NOMO-1 treated with dmso at 0.1 percent for 144 hours (cell line): ENCODE data around the gene TMUB1.

Experiments used
- DNase-seq: peaks from one replicate; lab custom pipeline; 2025; ENCODE audit not compliant: unreplicated experiment; lab: John Stamatoyannopoulos, UW

TMUB1 gene

GRCh38 chr7:151035026-151035717 lies 48.1 kb downstream of the TMUB1 start:
- DNase-seq = no peak

DNA sequence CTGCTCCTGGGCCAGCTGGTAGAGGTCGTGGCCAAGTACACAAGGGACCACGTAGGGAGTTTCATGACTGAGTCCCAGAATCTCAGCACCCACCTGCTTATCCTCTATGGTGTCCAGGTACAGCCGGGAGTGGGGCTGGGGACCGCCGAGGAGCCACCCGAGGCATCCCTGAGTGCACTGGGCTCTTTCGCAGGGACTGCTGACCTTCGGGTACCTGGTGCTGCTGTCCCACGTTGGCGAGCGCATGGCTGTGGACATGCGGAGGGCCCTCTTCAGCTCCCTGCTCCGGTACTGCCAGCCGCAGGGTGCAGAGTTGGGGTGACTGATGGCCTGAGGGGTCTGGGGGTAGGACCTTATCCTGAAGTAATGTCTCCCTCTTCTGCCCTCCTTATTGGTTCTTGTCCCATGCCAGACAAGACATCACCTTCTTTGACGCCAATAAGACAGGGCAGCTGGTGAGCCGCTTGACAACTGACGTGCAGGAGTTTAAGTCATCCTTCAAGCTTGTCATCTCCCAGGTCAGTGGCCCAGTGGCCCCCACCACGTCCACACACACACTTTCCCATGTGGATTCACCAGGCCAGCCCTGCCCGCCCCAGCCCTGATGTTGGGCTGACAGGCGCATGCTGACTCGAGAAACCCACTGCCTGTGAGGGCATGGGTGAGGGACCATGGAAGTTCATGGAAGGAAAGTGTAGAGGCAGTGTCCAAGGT lies 48.8 kb downstream of the TMUB1 start:
- no peak for DNase-seq

DNA sequence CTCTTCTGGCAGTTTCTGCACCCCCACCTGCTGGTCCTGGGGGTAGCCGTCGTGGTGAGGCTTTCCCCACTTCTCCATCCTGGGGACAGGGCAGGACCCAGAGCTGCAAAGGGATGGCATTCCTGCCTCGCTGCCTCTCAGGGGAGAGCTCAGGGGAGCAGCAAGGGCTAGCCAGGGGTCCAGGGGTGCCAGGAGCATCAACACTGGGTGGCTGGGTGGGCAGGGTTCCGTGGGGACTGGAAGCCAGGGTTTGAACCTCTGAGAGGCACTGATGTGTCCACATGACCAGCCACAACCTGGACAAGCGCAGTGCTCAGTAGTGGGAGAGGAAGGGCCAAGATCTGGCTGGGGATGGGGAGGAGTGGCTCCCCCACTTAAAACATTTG lies 49.4 kb downstream of the TMUB1 start:
- DNase-seq = no peak

DNA sequence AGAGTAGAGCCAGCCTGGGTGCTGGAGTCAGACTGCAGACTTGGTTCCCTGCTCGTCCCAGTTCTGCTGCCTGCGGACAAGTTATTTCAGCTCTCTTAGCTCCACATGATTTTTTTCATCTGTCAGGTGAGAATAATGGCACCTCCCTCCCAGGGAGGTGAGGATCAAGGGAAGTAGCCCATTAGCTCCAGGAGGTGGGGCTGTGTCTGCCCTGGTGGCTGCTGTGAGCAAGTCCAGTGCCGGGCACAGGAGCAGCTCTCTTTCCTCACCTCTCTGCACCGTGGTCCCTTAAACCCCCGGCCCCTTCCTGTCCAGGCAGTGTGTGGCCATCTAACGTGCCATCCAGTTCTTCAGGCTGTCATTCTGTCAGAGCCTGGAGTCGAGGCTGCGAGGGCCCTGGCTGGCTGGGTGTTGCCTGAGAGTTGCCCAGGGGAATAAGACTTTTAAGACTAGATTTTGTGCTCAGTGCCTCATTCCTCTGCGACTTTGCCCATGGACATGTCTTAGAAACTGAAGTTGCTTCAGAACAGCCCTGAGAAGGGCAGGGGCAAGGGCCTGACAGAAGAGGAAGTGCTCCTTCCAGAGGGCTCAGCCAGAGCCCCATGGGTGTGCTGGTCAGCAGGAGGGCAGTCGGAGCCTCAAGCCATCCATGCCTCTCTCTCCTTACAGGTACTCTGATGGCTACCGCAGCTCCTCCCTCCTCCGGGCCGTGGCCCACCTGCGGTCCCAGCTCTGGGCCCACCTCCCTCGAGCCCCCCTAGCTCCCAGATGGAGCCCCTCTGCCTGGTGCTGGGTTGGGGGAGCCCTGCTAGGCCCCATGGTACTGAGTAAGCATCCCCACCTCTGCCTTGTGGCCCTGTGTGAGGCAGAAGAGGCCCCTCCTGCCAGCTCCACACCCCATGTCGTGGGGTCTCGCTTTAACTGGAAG lies 50.1 kb downstream of the TMUB1 start:
- DNase-seq = no peak
